Stimulated activated CD8-positive, alpha-beta memory T cell treated with anti-CD3 and anti-CD28 coated beads, Interleukin-2, amount 100 ng/mL, for 1 hour (primary cell): Measurements from ENCODE around the gene NLGN2.
A peak's percentile ranks its signal among the peaks of the same experiment; 100 is the strongest.

Experiments used
- DNase-seq, 2 donors: peaks; one replicate each; pipeline ENCODE4 v3.0.0-alpha.2; 2020; ENCODE audit warnings: low read depth in 2 of 2

NLGN2 gene

GRCh38 chr17:7392696-7393612 lies 14.7 kb upstream of the NLGN2 start:
- DNase-seq: no peak

GRCh38 chr17:7393613-7394451 lies 13.8 kb upstream of the NLGN2 start:
- peak in 1 of 2 donors; percentile 46 for DNase-seq

- peak; percentile 70 to 74 for DNase-seq
These were observed 13.0 kb upstream of the NLGN2 start, which contains the start of gene PLSCR3 for GRCh38 chr17:7394452-7395191. PLSCR3 (minus strand) TSS chr17:7394525; CDS start chr17:7394110, 415 bp downstream.

- no peak for DNase-seq
These were observed 11.5 kb upstream of the NLGN2 start for GRCh38 chr17:7396147-7396546.

GRCh38 chr17:7398612-7399011 lies 9.0 kb upstream of the NLGN2 start:
- no peak for DNase-seq

- no peak for DNase-seq
These were observed 4.5 kb upstream of the NLGN2 start for GRCh38 chr17:7403043-7403726.

GRCh38 chr17:7403727-7403976 lies 4.0 kb upstream of the NLGN2 start:
- no peak for DNase-seq

GRCh38 chr17:7403977-7404736 lies 3.5 kb upstream of the NLGN2 start, which contains the start of gene TMEM256:
TMEM256 (minus strand) TSS chr17:7404097; CDS start chr17:7404084, 13 bp downstream.
- DNase-seq: peak; percentile 91 to 92

GRCh38 chr17:7404737-7405349 lies 2.8 kb upstream of the NLGN2 start:
- peak in 1 of 2 donors; percentile 38 for DNase-seq

- DNase-seq: no peak
These were observed 2.1 kb upstream of the NLGN2 start for GRCh38 chr17:7405350-7406234.

- DNase-seq: no peak
These were observed 1.3 kb upstream of the NLGN2 start for GRCh38 chr17:7406235-7406825.

- no peak for DNase-seq
These were observed 563 bp upstream of the NLGN2 start for GRCh38 chr17:7407082-7407481.

- no peak for DNase-seq
These were observed 645 bp downstream of the NLGN2 start for GRCh38 chr17:7408252-7408727.

- no peak for DNase-seq
These were observed 1.2 kb downstream of the NLGN2 start for GRCh38 chr17:7408863-7409262.

- DNase-seq: no peak
These were observed 2.1 kb downstream of the NLGN2 start for GRCh38 chr17:7409716-7410115.

GRCh38 chr17:7410634-7411426 lies 3.2 kb downstream of the NLGN2 start:
- DNase-seq: no peak

GRCh38 chr17:7411427-7411750 lies 3.7 kb downstream of the NLGN2 start:
- no peak for DNase-seq
